Measurements from ENCODE around the gene TLR2.

- TF ChIP-seq CTCF (IDR thresholded peaks at IDR 0.05) (no peak), POLR2AphosphoS5 (IDR thresholded peaks at IDR 0.05; ENCODE audit: insufficient read depth in 1 of 2, low read depth in 1 of 2) (no peak), POLR2A (IDR thresholded peaks at IDR 0.05) (no peak)
Observed at GRCh38 chr4:153647975-153648374, 36.1 kb upstream of the TLR2 start.

All from vagina (tissue), 2 donors.